Endothelial cell of umbilical vein (primary cell): ENCODE data around the gene IRF1. TPM values are rescaled to one million over a fixed set of nuclear protein-coding genes. Genes with fewer than 3 reads are reported as not detected.

ENCODE experiments used
- BruUV-seq: library from RNA; stranded (reverse); fragments of 400-500 nt; replicated peaks from 2 replicates; lab custom pipeline; 2021; lab: Mats Ljungman, UMichigan
- CTCF ChIA-PET: fragments of 300-600, 350-600 bp; sonication (Branson Sonifier 250); formaldehyde crosslinking; loops from one replicate; lab custom pipeline; 2021; ENCODE audit warnings: antibody characterized with exemption, inconsistent platforms; lab: Charles Lee
- POLR2A ChIA-PET: fragments of 300-600, 350-600 bp; sonication (Branson Sonifier 250); formaldehyde crosslinking; loops from one replicate; lab custom pipeline; 2021; ENCODE audit warnings: antibody characterized with exemption, inconsistent platforms; lab: Charles Lee
- DNase-seq: peaks from one replicate; pipeline ENCODE4 v3.0.0-alpha.2; 2011; ENCODE audit warnings: low read depth, low spot score
- FAIRE-seq: peaks from 2 replicates; lab custom pipeline; 2011; peaks lifted over from hg19 to GRCh38; lab: Jason Lieb, UNC
- H2AFZ ChIP-seq: 2 replicates; pipeline ENCODE4 v1.6.0; 2012; ENCODE audit warnings: low read depth, low read length, control low read depth, inconsistent platforms
- H3K27ac ChIP-seq: 2 replicates; pipeline ENCODE4 v1.5.1; 2011; ENCODE audit warnings: low read depth, mild to moderate bottlenecking, control low read depth, low read length, moderate library complexity; ENCODE audit not compliant: insufficient read depth
- H3K27me3 ChIP-seq, 2 experiments: 2 replicates each; pipeline versions ENCODE4 v1.6.0 to v1.6.1; 2011; ENCODE audit warnings: low read length in 2 of 2, mixed read lengths in 1 of 2; ENCODE audit not compliant: control insufficient read depth in 2 of 2, insufficient read depth in 2 of 2
- H3K36me3 ChIP-seq, 2 experiments: 2 replicates in 1 of 2; 3 replicates in 1 of 2; pipeline ENCODE4 v1.5.1; 2011; ENCODE audit warnings: low read length in 2 of 2, mild to moderate bottlenecking in 1 of 2, moderate library complexity in 1 of 2; ENCODE audit not compliant: control insufficient read depth in 2 of 2, insufficient read depth in 2 of 2; ENCODE audit errors: extremely low read depth in 1 of 2
- H3K4me1 ChIP-seq: 3 replicates; pipeline ENCODE4 v1.5.1; 2011; ENCODE audit warnings: mild to moderate bottlenecking, low read length; ENCODE audit not compliant: control insufficient read depth, insufficient read depth; ENCODE audit errors: extremely low read depth
- H3K4me2 ChIP-seq: 2 replicates; pipeline ENCODE4 v1.6.1; 2011; ENCODE audit warnings: low read length, control low read depth, mixed read lengths; ENCODE audit not compliant: insufficient read depth
- H3K4me3 ChIP-seq, 3 experiments: fragments of 200-600 bp in 1 of 3; sonication (generic), shearing (Covaris generic) in 1 of 3; replicated peaks in 1 of 3; 2 replicates each; pipeline ENCODE4 v1.5.1; 2011 to 2016; ENCODE audit warnings: control low read depth in 3 of 3, low read length in 3 of 3, mild to moderate bottlenecking in 2 of 3, inconsistent platforms in 1 of 3, low read depth in 1 of 3, moderate library complexity in 1 of 3; ENCODE audit not compliant: insufficient read depth in 1 of 3
- H3K79me2 ChIP-seq: 2 replicates; pipeline ENCODE4 v1.6.0; 2012; ENCODE audit warnings: low read length, inconsistent platforms; ENCODE audit not compliant: control insufficient read depth, insufficient read depth
- H3K9ac ChIP-seq: replicated peaks from 2 replicates; pipeline ENCODE3; 2011; ENCODE audit warnings: low read length, control low read depth; ENCODE audit not compliant: insufficient read depth; ENCODE audit errors: extremely low read depth
- H3K9me1 ChIP-seq: replicated peaks from 3 replicates; pipeline ENCODE4 v1.6.0; 2011; ENCODE audit warnings: mild to moderate bottlenecking, low read length; ENCODE audit not compliant: control insufficient read depth, insufficient read depth; ENCODE audit errors: extremely low read depth
- H3K9me3 ChIP-seq: replicated peaks from 2 replicates; pipeline ENCODE4 v1.5.1; 2012; ENCODE audit warnings: low read length, inconsistent platforms; ENCODE audit not compliant: control insufficient read depth, insufficient read depth
- H4K20me1 ChIP-seq: replicated peaks from 2 replicates; pipeline ENCODE3; 2011; ENCODE audit warnings: mild to moderate bottlenecking, low read length; ENCODE audit not compliant: control insufficient read depth, insufficient read depth; ENCODE audit errors: extremely low read depth
- EZH2 ChIP-seq: IDR thresholded peaks from 2 replicates; pipeline ENCODE4 v1.6.1; 2012; ENCODE audit warnings: borderline replicate concordance, low read depth, mild to moderate bottlenecking, moderate library complexity, low read length, inconsistent platforms; ENCODE audit not compliant: severe bottlenecking
- FOS ChIP-seq: IDR thresholded peaks from 2 replicates; pipeline ENCODE4 v1.6.1; 2011; ENCODE audit warnings: mild to moderate bottlenecking, low read length, moderate library complexity, borderline replicate concordance; ENCODE audit not compliant: insufficient read depth
- GATA2 ChIP-seq: IDR thresholded peaks from 2 replicates; pipeline ENCODE4 v1.7.0; 2011; ENCODE audit warnings: low read depth, mild to moderate bottlenecking, moderate library complexity, mixed read lengths, low read length; ENCODE audit not compliant: insufficient read length, insufficient read depth
- JUN ChIP-seq: IDR thresholded peaks from 2 replicates; pipeline ENCODE4 v1.6.1; 2011; ENCODE audit warnings: borderline replicate concordance, low read depth; ENCODE audit not compliant: insufficient read length, insufficient read depth
- MYC ChIP-seq: IDR thresholded peaks from one replicate; pipeline ENCODE4 v1.6.1; 2011; ENCODE audit warnings: mild to moderate bottlenecking, low read depth, low read length
- POLR2A ChIP-seq: IDR thresholded peaks from 2 replicates; pipeline ENCODE4 v1.6.1; 2012; ENCODE audit warnings: low read depth, mild to moderate bottlenecking, control low read depth, low read length
- POLR2AphosphoS5 ChIP-seq: IDR thresholded peaks from 2 replicates; pipeline ENCODE4 v1.6.1; 2012; ENCODE audit warnings: low read depth, mild to moderate bottlenecking, control low read depth, low read length, moderate library complexity; ENCODE audit not compliant: insufficient read depth
- dilution Hi-C: fragments of 300-500 bp; cut with MboI; formaldehyde crosslinking; loops from one replicate; pipeline ENCODE4 v1.15.0; 2019; ENCODE audit warnings: low sequenced_read_pairs; ENCODE audit not compliant: extremely low pct_ligation_motif_present
- intact Hi-C: fragments of 100-400 bp; cut with micrococcal nuclease; formaldehyde crosslinking; loops from one replicate; pipeline ENCODE4 v1.10.0; 2022
- polyA plus RNA-seq, 4 experiments: library from polyadenylated mRNA; depleted of rRNA in 3 of 4; stranded (reverse) in 3 of 4; unstranded in 1 of 4; fragments of >200 nt; gene quantifications; 2 replicates each; pipeline versions ENCODE4 v1.2.1 to v1.2.3, GENCODE V29; 2011 to 2012; ENCODE audit warnings: missing spikeins in 1 of 4
- total RNA-seq: library from RNA; stranded (reverse); gene quantifications from 2 replicates; pipeline ENCODE4 v1.2.3, GENCODE V29; 2021
- TF ChIP-seq, protein P1 (sequence below), 2 donors: IDR thresholded peaks; 1 replicate in 1 of 2; 2 replicates in 1 of 2; pipeline ENCODE4 v1.5.1; 2011; ENCODE audit warnings: low read length in 2 of 2, mild to moderate bottlenecking in 2 of 2, moderate library complexity in 2 of 2, control low read depth in 1 of 2, inconsistent platforms in 1 of 2, low read depth in 1 of 2; ENCODE audit not compliant: insufficient read depth in 1 of 2; ENCODE audit errors: extremely low read depth in 1 of 2
- TF ChIP-seq, protein P2 (sequence below): IDR thresholded peaks from 2 replicates; pipeline ENCODE4 v1.6.1; 2011; ENCODE audit not compliant: insufficient read depth, insufficient read length

The IRF1 gene
- total and polyA plus RNA-seq, 2 donors (not counting 3 experiments of a cell fraction or from before 2014, with no cell fraction given), result 12.3 to 28.0 TPM

GRCh38 chr5:132539716-132540115 is 49.1 kb upstream of the IRF1 start:
- TF ChIP-seq POLR2A (no peak), POLR2AphosphoS5 (no peak), MYC (no peak), FOS (no peak), JUN (no peak), GATA2 (no peak), EZH2 (no peak)
- TF ChIP-seq, protein P1, sequence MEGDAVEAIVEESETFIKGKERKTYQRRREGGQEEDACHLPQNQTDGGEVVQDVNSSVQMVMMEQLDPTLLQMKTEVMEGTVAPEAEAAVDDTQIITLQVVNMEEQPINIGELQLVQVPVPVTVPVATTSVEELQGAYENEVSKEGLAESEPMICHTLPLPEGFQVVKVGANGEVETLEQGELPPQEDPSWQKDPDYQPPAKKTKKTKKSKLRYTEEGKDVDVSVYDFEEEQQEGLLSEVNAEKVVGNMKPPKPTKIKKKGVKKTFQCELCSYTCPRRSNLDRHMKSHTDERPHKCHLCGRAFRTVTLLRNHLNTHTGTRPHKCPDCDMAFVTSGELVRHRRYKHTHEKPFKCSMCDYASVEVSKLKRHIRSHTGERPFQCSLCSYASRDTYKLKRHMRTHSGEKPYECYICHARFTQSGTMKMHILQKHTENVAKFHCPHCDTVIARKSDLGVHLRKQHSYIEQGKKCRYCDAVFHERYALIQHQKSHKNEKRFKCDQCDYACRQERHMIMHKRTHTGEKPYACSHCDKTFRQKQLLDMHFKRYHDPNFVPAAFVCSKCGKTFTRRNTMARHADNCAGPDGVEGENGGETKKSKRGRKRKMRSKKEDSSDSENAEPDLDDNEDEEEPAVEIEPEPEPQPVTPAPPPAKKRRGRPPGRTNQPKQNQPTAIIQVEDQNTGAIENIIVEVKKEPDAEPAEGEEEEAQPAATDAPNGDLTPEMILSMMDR (IDR thresholded peaks at IDR 0.05; ENCODE audit: extremely low read depth in 1 of 2, insufficient read depth in 1 of 2, low read depth in 1 of 2, low read length in 2 of 2), result no peak
- TF ChIP-seq, protein P2, sequence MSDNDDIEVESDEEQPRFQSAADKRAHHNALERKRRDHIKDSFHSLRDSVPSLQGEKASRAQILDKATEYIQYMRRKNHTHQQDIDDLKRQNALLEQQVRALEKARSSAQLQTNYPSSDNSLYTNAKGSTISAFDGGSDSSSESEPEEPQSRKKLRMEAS, result no peak
- Histone ChIP-seq H3K79me2 (no peaks in the 10 kb centered on the region), H3K27me3 (peaks cover 19 to 23% of the 10 kb centered on the region in 2 experiments), H2AFZ (no peak overlapping the region), H3K9ac (no peak overlapping the region), H3K9me1 (no peaks in the 10 kb centered on the region), H3K9me3 (no peaks in the 10 kb centered on the region), H3K4me3 (no peak overlapping the region), H3K4me1 (no peaks in the 10 kb centered on the region), H3K27ac (no peak overlapping the region), H4K20me1 (no peaks in the 10 kb centered on the region), H3K36me3 (no peaks in the 10 kb centered on the region), H3K4me2 (no peak overlapping the region)
- POLR2A ChIA-PET, result no interaction called here
- BruUV-seq, result no TSS peak
- intact Hi-C loops (no loop called here), dilution Hi-C loops (no loop called here)
- CTCF ChIA-PET, result no interaction called here
- no peak for FAIRE-seq
- no peak for DNase-seq
